GM11168 (cell line): ENCODE measurements around the gene EPB41.

Experiments used
- in situ Hi-C: fragments of 300-500 bp; cut with MboI; formaldehyde crosslinking; loops from one replicate; pipeline ENCODE4 v1.12.0; 2022; ENCODE audit warnings: low sequenced_read_pairs; ENCODE audit not compliant: unreplicated experiment

Gene EPB41

DNA sequence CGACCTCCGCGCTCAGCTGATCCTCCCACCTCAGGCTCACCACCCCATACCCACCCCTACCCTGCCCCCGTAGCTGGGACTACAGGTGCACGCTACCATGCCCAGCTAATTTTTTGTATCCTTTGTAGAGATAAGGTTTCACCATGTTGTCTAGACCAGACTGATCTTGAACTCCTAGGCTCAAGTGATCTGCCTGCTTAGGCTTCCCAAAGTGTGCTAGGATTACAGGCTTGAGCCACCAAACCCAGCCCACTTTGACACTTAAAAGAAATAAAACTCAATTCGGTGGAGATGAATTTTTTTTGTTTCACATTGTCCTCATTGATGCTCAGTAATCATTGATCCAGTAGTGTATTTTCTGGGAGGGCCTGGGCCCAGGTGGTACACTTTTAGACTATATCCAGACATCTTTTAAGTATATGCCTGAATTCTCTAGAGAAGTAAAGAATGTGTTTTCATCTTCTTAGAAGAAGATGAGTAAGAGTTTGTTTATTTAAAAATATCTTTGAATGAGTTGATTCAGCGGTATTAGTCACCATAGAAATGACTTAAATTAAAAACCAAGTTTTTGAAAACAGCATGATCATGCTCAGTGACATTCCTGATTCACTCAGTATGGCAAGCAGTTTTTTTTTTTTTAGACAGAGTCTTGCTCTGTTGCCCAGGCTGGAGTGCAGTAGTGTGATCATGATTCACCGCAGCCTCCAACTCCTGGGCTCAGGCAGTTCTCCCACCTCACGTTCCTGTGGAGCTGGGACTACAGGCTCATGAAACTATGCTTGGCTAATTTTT, 57.8 kb downstream of the EPB41 start:
- in situ Hi-C loops = no loop called here

DNA sequence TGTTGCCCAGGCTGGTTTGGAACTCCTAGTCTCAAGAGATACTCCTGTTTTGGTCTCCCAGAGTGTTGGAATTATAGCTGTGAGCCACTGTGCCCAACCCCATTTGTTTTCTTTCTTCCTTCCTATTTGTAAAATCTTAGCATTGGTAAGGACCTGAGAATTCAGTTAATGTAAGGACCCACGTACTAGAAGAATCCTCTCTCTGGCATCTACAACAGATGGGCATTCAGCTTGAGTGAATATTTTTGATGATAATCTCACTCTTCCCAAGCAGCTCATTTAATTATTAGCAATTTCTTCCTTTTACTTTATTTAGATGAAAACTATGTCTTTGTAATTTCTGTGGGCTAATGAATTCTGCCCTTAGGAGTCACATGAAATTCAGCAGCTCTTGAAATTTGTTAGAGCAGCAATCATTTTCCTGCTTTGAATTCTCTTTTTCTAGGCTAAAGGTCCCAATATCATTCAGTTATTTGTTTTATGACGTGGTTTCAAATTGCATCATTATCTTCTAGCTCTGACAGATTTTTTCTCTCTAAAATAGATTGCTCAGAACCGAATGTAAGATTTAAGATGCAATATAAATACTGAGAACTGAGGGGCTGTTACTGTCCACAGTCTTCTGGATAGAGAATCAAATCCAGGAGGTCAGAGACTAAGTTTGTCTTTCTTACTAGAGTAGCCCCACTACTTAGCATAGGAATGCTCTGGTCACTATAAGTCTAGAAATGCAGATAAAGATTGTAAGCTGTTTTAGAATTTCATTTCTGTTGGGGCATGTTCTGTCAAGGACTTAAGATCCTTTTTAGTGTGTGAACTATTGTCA, 59.4 kb downstream of the EPB41 start:
- in situ Hi-C loops = no loop called here

DNA sequence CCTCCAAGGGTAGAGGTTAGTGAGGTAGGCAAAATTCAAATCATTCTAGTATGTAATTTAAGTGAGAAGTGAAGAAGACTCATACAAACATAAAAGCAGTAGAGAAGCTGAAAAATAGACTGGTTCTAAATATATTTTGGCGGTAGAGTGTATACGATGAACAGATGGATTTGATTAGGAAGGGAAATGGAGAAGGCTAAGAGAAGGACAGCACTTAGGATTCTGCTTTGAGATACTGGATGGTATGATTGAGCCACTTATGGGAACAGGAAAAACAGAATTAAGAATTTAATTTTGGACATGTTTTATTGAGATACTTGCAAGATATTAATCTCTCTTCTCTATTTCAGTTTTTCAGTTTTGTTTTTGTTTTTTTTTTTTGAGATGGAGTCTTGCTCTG, 60.1 kb downstream of the EPB41 start:
- in situ Hi-C loops = no loop called here

DNA sequence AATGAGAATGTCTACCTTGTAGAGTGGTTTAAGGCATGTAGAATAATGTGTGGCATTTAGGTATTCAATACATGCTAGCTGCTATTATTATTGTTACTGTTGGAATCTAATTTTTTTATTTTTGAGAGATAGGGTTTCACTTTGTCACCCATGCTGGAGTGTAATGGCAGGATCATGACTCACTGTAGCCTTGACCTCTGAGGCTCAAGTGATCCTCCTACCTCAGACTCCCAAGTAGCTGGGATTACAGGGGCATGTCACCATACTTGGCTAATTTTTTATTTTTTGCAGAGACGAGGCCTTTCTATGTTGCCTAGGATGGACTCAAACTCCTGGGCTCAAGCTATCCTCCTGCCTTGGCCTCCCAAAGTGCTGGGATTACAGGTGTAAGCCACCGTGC, 61.9 kb downstream of the EPB41 start:
- in situ Hi-C loops = no loop called here

DNA sequence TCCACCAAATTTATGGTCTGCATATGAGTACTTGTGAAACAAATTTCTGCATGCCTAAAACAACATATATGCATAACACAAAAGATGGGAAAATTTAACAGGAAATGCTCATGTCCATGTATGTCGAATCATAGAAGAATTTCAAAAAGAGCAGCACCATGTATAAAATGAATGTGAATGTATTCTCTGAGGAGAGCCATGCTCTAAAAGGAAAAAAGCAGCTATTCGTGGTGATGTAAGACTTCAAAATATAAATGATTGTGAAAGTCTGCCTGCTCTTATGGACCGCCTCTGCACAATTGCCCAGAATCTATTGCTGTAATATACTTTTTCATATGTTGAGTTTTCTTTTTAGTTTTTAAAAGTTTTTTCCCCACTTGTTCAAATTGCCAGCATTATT, 66.8 kb downstream of the EPB41 start:
- in situ Hi-C loops = no loop called here

DNA sequence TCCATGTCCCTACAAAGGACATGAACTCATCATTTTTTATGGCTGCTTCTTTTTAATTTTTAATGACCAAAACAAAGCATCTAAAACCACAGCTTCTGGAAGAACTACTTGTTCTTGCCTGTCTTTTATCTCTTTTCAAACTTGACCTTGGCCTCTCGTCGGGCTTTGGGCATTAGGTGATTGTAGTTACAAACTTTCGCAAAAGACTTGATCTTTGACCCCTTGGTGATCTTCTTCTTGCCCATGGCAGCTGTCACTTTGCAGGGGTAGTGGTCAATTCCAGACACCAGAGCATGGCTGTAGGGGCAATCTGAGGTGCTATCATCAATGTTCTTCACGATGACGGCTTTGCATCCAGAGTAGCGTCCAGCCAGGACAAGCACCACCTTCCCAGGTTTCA, 67.8 kb downstream of the EPB41 start:
- in situ Hi-C loops = no loop called here

DNA sequence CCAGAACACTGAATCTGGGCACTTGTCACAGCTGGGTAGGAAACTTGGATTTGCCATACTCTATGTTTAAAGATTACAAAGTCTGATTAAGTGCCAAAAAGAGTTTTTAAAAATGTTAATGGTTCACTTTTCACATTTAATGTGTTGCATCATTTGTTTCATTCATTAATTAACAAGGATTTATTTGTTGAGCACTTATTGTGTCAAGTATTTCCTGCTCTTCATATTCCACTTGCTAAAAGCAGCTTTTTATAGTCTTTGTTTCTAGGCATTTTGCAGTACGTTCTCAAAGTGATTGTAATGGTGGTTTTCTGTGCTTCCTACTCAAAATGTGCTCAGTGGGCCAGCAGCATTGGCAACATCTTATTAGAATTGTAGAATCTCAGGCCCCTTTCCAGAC, 68.7 kb downstream of the EPB41 start:
- in situ Hi-C loops = no loop called here

DNA sequence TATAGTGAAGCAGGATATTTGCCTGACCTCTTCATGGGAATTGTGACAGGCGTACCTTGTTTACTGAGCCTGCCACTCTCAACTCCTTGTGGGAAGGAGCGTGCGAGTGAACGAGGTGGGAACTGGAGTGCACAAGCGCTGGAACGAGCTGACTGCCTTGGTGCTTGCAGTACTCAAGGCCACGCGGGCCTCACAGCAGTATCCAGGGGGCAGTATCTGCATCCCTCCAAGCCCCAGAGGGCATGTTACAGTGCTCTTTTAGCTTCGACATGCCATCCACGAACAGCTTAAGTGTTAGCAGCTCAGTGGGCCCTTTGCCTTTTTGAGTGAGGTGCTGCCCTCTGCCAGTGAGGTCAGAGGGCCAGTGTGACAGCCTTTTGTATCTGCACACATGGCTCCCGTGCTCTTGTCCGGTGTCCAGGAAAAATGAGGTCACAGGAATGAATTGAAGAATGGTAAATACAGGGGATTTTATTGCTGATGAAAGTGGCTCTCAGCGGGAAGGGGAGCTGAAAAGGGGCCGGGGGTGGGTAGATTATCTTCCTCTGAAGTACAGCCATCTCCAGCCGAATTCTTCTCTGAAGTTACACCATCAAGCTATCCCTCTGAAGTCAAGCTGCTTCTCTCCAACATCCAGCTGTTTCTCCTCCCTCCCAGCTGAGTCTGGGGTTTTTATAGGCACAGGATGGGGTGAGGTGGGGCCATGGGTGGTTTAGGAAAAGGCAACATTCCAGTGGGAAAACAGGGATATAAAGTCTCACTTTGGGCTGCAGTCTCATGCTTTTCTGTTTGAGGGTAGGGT, 69.3 kb downstream of the EPB41 start:
- in situ Hi-C loops = no loop called here

DNA sequence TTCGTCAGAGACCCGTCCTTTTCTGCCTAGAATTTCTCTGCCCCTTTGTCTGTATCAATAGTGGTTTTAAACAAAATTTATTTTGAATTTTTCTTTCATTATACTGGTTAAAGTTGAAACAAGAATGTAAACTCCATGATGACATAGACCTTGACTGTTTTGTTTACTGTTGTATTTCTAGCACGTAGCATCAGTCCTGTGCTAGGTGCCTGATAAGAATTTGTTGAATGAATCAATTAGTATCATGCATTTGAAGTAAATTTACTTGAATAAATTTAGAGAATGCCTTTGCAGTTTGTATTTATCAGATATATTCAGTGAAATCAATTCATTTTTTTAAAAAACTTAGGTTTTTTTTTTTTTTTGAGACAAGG, 69.9 kb downstream of the EPB41 start:
- in situ Hi-C loops = no loop called here

DNA sequence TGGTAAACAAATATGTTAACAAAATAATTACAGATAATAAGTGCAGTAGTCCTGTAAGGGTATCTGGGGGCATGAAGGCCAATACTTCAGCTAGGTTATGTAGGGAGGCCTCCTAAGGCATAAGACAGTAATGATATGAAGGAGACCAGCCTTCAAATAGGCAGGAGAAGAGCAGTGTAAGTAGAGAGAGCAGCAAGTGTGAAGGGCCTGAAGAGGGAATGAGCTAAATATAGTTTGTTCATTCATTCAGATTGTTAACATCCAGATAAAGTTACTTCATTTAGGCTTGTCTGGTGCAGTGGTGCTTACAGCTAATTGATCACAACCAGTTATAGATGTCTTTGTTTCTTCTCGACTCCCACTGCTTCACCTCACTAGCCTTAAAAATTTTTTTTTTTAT, 71.1 kb downstream of the EPB41 start:
- in situ Hi-C loops = no loop called here

DNA sequence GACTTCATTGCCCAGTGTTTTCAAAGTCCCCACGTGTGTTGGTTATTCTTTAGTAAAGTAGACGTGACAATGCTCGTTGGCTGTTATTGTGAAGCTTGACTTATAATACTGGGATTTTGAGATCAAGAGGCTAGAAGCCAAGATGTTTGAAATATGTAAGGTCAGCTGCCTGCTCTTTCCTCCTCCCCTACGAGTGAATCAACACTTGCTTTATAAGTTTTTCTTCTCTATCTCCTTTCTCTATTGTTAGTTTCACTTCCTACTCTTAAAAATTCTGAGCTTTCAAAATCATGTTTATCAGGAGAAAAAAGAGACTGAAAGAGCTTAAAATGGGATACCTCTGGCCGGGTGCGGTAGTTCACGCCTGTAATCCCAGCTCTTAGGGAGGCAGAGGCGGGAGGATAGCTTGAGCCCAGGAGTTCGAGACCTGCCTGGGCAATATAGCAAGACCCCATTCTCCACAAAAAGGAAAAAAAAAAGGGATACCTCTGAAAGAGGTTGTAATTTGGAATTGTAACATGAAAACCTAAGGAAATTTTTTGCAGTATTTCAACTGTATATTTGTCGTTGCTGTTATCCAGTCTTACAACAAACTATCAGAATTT, 72.0 kb downstream of the EPB41 start:
- in situ Hi-C loops = no loop called here

DNA sequence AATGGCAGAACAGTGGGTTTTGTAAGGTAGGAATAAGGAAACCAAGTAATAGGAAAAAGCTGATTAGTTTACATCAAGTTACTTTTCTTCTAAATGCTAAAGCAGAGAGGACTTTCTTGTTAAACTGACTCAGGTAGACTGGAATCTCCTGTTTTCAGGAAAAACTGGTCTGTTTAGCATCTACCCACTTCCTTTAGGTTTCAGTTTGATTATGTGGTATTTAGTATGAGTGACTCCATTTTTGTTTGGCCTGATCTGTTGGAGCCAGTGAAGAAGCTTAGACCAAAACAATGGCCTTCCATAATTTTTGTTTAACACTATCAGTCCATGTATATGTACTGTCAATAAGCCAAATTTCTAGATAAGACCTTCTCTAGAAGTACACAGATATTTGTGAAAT, 88.4 kb downstream of the EPB41 start:
- in situ Hi-C loops = no loop called here

DNA sequence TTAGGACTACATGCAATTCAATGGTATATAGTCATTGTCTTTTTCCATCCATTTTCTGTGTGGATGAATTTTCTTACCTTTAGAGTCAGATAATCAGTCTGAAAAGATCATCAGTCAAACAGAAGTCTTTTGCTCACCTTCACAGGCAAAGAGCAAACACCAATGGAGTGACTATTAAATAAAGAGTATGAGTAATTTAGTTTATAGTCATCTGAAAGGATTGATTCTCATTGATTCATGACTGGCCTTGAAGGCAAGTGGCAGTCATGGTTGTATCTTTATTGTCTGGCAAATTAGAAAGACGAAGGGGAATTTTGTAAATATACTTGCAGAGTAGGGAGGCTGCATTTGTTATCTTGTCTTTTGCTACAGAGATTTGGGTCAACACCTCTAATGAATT, 89.9 kb downstream of the EPB41 start:
- in situ Hi-C loops = no loop called here

DNA sequence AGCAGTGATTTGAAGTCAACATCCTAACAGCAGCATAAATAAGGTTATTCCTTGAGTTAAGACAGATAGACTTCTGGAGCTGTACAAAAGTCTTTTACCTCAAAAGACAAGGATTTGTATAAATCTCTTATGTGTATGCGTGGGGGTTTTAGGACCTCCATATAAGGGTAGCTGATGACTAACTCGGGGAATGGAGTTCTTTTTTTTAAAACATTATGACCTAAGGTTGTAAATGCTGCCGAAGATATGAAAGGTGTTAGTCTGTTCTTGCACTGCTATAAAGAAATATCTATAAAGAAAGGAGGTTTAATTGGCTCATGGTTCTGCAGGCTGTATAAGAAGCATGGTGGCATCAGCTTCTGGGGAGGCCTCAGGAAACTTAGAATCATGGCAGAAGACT, 90.4 kb downstream of the EPB41 start:
- in situ Hi-C loops = no loop called here

DNA sequence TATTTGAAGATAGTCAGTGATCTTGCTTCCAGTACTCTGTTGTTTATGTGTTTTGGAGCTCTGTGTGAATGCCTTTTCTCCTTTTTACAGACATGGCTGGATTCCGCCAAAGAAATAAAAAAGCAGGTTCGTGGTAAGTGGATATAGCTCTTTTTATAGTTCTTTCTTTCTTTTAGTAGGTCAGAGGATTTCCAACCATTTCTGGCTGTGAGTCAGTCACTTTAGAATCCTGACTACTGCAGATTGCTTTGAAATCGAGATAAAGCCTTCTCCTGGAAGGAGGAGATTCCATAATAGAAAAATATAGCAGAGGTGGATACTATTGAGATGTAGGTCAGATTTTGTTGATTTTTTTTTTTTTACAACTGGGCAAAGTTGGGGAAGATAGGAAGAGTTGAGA, 97.4 kb downstream of the EPB41 start:
- in situ Hi-C loops = no loop called here

DNA sequence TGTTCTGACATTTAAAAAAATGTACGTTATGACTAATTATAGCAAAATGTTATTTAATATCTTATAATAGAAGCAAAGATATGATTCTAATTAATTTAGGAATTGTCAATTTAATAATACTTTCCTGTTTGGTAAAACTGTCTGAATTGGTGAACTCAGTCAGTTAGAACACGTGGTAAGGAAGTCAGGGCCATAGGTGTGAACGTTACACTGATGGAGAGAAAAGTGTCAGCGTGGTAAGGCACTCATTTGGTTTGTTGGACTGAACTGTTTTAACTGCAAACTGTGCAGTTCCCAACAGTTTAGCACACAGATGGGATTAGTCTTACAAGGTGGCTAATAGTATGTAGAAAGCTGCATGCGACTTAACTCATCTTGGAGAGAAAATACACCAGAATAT, 102.9 kb downstream of the EPB41 start:
- in situ Hi-C loops = no loop called here

DNA sequence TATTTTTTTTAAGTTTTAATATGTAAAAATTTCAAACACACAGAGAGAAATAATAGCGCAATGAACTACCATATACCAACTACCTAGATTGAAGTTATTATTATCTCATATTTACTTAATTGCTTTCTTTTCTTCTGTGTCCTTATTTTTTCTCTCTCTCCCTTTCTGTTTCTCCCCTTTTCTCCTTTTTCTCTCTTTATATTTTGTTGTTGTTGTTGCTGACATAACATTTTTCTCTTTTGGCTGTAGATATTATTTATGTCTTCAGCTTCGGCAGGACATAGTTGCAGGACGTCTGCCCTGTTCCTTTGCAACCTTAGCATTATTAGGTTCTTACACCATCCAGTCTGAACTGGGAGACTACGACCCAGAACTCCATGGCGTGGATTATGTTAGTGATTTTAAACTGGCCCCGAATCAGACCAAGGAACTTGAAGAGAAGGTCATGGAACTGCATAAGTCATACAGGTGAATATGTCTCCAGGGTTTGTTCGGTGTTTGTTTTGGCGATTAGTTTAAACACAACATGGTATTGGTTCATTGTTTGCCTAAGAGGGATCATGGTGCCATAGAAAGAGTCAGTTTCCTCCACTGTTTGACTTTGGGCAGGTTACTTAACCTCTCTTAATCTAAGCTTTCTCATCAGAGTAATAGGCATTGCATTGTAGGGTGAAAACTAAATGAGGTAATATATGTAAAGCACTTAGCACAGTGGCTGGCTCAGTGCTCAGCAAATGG, 103.8 kb downstream of the EPB41 start:
- in situ Hi-C loops = no loop called here

DNA sequence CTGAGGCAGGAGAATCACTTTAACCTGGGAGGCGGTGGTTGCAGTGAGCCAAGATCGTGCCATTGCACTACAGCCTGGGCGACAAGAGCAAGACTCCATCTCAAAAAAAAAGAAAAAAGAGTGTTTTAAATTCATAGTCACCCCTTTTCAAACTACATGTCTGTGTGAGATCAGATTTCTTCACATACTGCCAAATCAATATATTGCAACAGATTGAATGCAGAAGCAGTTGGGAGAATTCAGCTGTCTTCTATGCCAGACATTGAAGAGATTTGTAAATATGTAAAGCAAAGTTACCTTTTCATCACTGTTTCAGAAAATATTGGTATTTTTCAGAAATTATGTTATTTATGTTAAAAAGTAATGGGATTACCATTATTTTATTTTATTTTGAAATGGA, 108.3 kb downstream of the EPB41 start:
- in situ Hi-C loops = no loop called here

DNA sequence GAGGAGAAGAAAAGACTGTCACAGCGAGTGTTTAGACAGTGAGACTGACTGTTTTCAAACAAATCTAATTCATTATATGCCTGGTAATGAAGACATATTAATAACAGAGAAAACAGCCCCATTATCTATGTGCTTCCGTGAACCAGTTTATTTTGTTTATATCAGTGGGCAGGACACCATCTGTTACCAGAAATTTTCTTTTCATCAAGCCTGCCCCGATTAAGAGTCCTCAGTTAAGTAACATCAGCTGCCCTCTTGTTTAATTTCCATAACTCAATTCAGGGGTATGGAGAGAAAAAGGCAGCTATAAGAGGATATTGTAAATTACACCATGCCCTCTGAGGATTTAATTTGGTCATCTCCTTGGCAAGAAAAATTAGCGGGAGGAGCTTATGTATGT, 115.3 kb downstream of the EPB41 start:
- in situ Hi-C loops = loop anchor here (5.0 to 10.0 kb wide), 2 partner anchors 147 to 245 kb away; no protein-coding TSS in a partner anchor

DNA sequence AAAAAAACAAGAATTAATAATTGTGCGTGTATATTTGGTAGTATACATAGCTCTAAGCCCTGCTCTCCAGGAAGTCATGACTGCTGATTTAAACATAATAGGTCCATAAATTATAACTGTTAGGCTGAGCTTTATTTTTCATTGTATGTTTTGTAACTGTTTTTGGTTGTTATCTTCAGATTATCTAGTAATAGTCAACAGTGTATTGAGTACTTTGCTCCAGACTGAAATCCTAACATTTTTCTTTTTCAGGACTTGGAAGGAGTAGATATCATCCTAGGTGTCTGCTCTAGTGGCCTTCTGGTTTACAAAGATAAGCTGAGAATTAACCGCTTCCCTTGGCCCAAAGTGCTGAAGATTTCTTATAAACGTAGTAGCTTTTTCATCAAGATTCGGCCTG, 118.5 kb downstream of the EPB41 start:
- in situ Hi-C loops = loop anchor here (5.0 to 10.0 kb wide), 2 partner anchors 151 to 248 kb away; no protein-coding TSS in a partner anchor
